ENCODE data around the gene CNPY4. TPM values are rescaled to one million over a fixed set of nuclear protein-coding genes. Genes with fewer than 3 reads are reported as not detected.
"Not testable (repeated sequence)": the region's sequence is repeated elsewhere in the genome, so short reads cannot be mapped to it uniquely, and the experiment has no call there.

The CNPY4 gene
- total and polyA plus RNA-seq, 2 donors (not counting 3 experiments of a cell fraction or from before 2014, with no cell fraction given): 28.6 to 33.7 TPM

GRCh38 chr7:100146350-100146749 is 26.9 kb downstream of the CNPY4 start:
- H3K4me3 ChIP-seq (replicated peaks in 1 of 3; ENCODE audit: insufficient read depth in 1 of 3, low read depth in 1 of 3, low read length in 3 of 3); H3K9me3 ChIP-seq (replicated peaks; ENCODE audit: control insufficient read depth, insufficient read depth, low read length); BruUV-seq (replicated peaks); H3K4me2 ChIP-seq (ENCODE audit: insufficient read depth, low read length); H3K27me3 ChIP-seq (ENCODE audit: control insufficient read depth in 2 of 2, insufficient read depth in 2 of 2, low read length in 2 of 2); H3K4me1 ChIP-seq (ENCODE audit: control insufficient read depth, extremely low read depth, insufficient read depth, low read length); H2AFZ ChIP-seq (ENCODE audit: low read depth, low read length); H3K27ac ChIP-seq (ENCODE audit: insufficient read depth, low read depth, low read length); H4K20me1 ChIP-seq (replicated peaks; ENCODE audit: control insufficient read depth, extremely low read depth, insufficient read depth, low read length); H3K9me1 ChIP-seq (replicated peaks; ENCODE audit: control insufficient read depth, extremely low read depth, insufficient read depth, low read length); FAIRE-seq; dilution Hi-C loops (cut with MboI; ENCODE audit: extremely low pct_ligation_motif_present, low sequenced_read_pairs); H3K9ac ChIP-seq (replicated peaks; ENCODE audit: extremely low read depth, insufficient read depth, low read length); H3K36me3 ChIP-seq (ENCODE audit: control insufficient read depth in 2 of 2, extremely low read depth in 1 of 2, insufficient read depth in 2 of 2, low read length in 2 of 2); DNase-seq (ENCODE audit: low read depth, low spot score); POLR2A ChIA-PET: not testable (repeated sequence)
- intact Hi-C loops (cut with micrococcal nuclease): loop anchor here (10.0 kb wide), 1 partner anchor 908 kb away; no protein-coding TSS in a partner anchor
- CTCF ChIA-PET: interaction anchor here (1.5 to 1.7 kb wide), 2 partner anchors 14 to 15 kb away, joined by 4 to 5 read pairs; no protein-coding TSS in a partner anchor
- peaks cover 13% of the 10 kb centered on the region for H3K79me2 ChIP-seq (ENCODE audit: control insufficient read depth, insufficient read depth, low read length)

- no peak for FAIRE-seq
- peaks cover 6% of the 10 kb centered on the region for H3K4me1 ChIP-seq (ENCODE audit: control insufficient read depth, extremely low read depth, insufficient read depth, low read length)
- H3K27ac ChIP-seq (ENCODE audit: insufficient read depth, low read depth, low read length): no peak overlapping the region
- no peak overlapping the region for H3K9ac ChIP-seq (replicated peaks; ENCODE audit: extremely low read depth, insufficient read depth, low read length)
- no peaks in the 10 kb centered on the region for H3K9me1 ChIP-seq (replicated peaks; ENCODE audit: control insufficient read depth, extremely low read depth, insufficient read depth, low read length)
- H3K36me3 ChIP-seq (ENCODE audit: control insufficient read depth in 2 of 2, extremely low read depth in 1 of 2, insufficient read depth in 2 of 2, low read length in 2 of 2): no peaks in the 10 kb centered on the region
- no peaks in the 10 kb centered on the region for H3K27me3 ChIP-seq (ENCODE audit: control insufficient read depth in 2 of 2, insufficient read depth in 2 of 2, low read length in 2 of 2)
- ChIA-PET CTCF (interaction anchor here (1.7 to 2.2 kb wide), 2 partner anchors 9 to 15 kb away, joined by 5 to 8 read pairs; no protein-coding TSS in a partner anchor), POLR2A (no interaction called here)
- H3K79me2 ChIP-seq (ENCODE audit: control insufficient read depth, insufficient read depth, low read length): peaks cover 13% of the 10 kb centered on the region
- H3K9me3 ChIP-seq (replicated peaks; ENCODE audit: control insufficient read depth, insufficient read depth, low read length): no peaks in the 10 kb centered on the region
- no peaks in the 10 kb centered on the region for H4K20me1 ChIP-seq (replicated peaks; ENCODE audit: control insufficient read depth, extremely low read depth, insufficient read depth, low read length)
- H2AFZ ChIP-seq (ENCODE audit: low read depth, low read length): no peak overlapping the region
- dilution Hi-C loops (cut with MboI; ENCODE audit: extremely low pct_ligation_motif_present, low sequenced_read_pairs): no loop called here
- no peak overlapping the region for H3K4me2 ChIP-seq (ENCODE audit: insufficient read depth, low read length)
- DNase-seq (ENCODE audit: low read depth, low spot score): no peak
- BruUV-seq (replicated peaks): no TSS peak
- TF ChIP-seq MAX (IDR thresholded peaks at IDR 0.05; ENCODE audit: insufficient read depth, insufficient read length): no peak
- TF ChIP-seq POLR2A (IDR thresholded peaks at IDR 0.05; ENCODE audit: low read depth, low read length): no peak
- no peak for TF ChIP-seq CTCF (IDR thresholded peaks at IDR 0.05; ENCODE audit: extremely low read depth in 1 of 2, insufficient read depth in 1 of 2, low read depth in 1 of 2, low read length in 2 of 2)
- no peak overlapping the region for H3K4me3 ChIP-seq (replicated peaks in 1 of 3; ENCODE audit: insufficient read depth in 1 of 3, low read depth in 1 of 3, low read length in 3 of 3)
- intact Hi-C loops (cut with micrococcal nuclease): loop anchor here (10.0 kb wide), 1 partner anchor 908 kb away; no protein-coding TSS in a partner anchor
These were observed 27.8 kb downstream of the CNPY4 start for GRCh38 chr7:100147278-100147677.
